Measurements from ENCODE around the gene ETV5. TPM values are rescaled to one million over a fixed set of nuclear protein-coding genes. Genes with fewer than 3 reads are reported as not detected.

Gene ETV5
- total and polyA plus RNA-seq, 7 experiments from 2014 or later: 0.56 to 2.3 (median 0.97) TPM; not detected in 3

DNA sequence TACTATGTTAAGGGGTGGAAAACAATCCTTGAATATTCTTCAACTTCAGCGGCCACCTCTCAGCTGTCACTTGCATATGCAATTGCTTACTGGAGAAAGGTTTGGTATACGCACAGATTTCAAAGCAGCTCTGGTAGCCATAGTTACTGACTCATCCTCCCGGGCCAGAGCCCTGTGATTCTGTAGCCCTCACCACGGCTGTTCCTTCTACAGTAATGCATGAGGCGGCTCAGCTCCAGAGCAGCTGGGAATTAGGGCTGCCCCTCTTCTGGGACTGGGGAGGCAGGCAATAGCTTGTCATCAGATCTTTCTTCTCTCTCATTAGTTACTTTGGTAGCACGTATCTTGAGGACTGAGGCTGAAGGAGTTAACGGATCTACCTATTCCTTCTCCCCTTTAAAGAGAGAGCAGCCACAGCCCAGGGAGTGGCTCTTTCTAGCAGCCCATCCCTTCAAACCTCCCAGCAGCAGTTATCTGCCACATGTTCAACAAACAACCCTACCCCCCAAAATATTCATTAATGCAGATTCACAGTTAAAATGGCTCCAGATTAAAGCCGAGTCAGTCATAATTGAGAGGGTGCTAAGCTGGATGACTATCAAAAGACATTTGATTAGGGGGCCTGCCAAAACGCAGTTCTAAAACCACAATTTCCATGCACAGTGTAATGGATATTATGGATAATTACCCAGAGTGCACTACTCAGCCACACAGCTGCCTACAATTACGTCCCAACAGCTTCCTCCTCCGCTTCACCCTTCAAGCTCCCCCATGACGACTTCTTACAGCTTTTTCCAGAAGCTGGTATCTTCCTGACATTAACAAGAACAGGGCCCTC is 54.7 kb downstream of the ETV5 start:
- H3K4me3 ChIP-seq (ENCODE audit: low read length): no peak overlapping the region
- ChIA-PET POLR2A (no interaction called here), CTCF (no interaction called here)
- Mint-ChIP-seq H3K4me1 (peaks cover 0 to 3% (median 0%) of the 10 kb centered on the region in 7 donors), H3K9me3 (peaks cover 0 to 3% (median 0%) of the 10 kb centered on the region in 11 donors), H3K36me3 (no peaks in the 10 kb centered on the region), H3K27ac (no peak overlapping the region), H3K27me3 (peaks cover 29 to 60% (median 45%) of the 10 kb centered on the region in 5 donors), H3K4me3 (no peak overlapping the region)
- no peaks in the 10 kb centered on the region for H3K9me3 ChIP-seq (ENCODE audit: control insufficient read depth in 2 of 3, low read length in 3 of 3)
- intact Hi-C loops (cut with micrococcal nuclease): no loop called here
- ATAC-seq (no peak), DNase-seq (no peak)
- no peaks in the 10 kb centered on the region for H3K36me3 ChIP-seq (ENCODE audit: control insufficient read depth in 2 of 3, insufficient read depth in 3 of 3, low read length in 3 of 3)
- peaks cover 0 to 5% of the 10 kb centered on the region in 2 donors for H3K27me3 ChIP-seq (ENCODE audit: control insufficient read depth in 2 of 2, insufficient read depth in 2 of 2, low read length in 2 of 2)
- no peaks in the 10 kb centered on the region for H3K4me1 ChIP-seq (ENCODE audit: control insufficient read depth in 2 of 2, insufficient read depth in 2 of 2, low read length in 2 of 2)
- no peak overlapping the region for H3K27ac ChIP-seq (ENCODE audit: low read depth, low read length)

DNA sequence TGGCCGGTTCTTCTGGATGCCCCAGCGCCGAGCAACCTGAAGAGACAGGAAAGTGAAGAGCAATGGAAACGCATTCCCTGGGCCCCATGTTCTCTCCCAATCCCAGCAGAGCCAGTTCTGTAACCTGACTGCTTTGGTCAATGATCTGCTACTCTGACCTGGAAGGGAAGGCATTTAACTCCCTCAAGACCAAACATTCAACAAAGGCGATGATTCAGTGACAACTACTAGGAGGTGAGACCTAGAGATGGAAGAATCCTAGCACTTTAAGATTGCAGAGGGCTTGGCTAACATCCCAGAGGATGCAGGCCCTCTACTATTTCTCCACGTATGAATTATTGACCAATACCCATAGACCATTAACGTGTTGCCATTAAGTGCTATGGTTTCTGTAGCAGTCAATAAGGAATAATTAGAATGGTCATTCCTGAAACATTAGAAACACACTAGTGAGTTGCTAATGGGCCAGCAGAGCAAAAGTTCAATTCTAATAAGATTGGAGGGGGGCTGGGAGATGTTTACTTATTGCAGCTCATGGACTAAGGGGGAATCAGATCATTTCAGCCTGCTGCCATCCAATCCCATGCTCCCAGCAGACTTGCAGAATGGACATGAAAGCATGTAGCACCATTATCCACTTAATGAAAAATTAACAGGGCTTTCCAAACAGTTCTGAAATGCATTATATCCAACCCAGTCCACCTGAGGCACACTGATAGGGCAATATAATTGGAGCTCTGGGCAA is 56.6 kb downstream of the ETV5 start:
- no peaks in the 10 kb centered on the region for H3K9me3 ChIP-seq (ENCODE audit: control insufficient read depth in 2 of 3, low read length in 3 of 3)
- peaks cover 0 to 5% of the 10 kb centered on the region in 2 donors for H3K27me3 ChIP-seq (ENCODE audit: control insufficient read depth in 2 of 2, insufficient read depth in 2 of 2, low read length in 2 of 2)
- Mint-ChIP-seq H3K9me3 (peaks cover 0 to 1% (median 0%) of the 10 kb centered on the region in 11 donors), H3K27me3 (peaks cover 21 to 51% (median 35%) of the 10 kb centered on the region in 5 donors), H3K27ac (no peak overlapping the region), H3K4me1 (peaks cover 0 to 3% (median 0%) of the 10 kb centered on the region in 7 donors), H3K36me3 (no peaks in the 10 kb centered on the region), H3K4me3 (no peak overlapping the region)
- ChIA-PET CTCF (interaction anchor here (0.5 kb wide), 1 partner anchor 634 kb away, joined by 3 read pairs; no protein-coding TSS in a partner anchor), POLR2A (no interaction called here)
- H3K4me1 ChIP-seq (ENCODE audit: control insufficient read depth in 2 of 2, insufficient read depth in 2 of 2, low read length in 2 of 2): no peaks in the 10 kb centered on the region
- DNase-seq: no peak
- intact Hi-C loops (cut with micrococcal nuclease): no loop called here
- H3K27ac ChIP-seq (ENCODE audit: low read depth, low read length): no peak overlapping the region
- ATAC-seq: no peak
- no peaks in the 10 kb centered on the region for H3K36me3 ChIP-seq (ENCODE audit: control insufficient read depth in 2 of 3, insufficient read depth in 3 of 3, low read length in 3 of 3)
- H3K4me3 ChIP-seq (ENCODE audit: low read length): no peak overlapping the region

GRCh38 chr3:186049001-186049400 is 59.9 kb downstream of the ETV5 start:
- Histone ChIP-seq H3K9me3 (ENCODE audit: control insufficient read depth in 2 of 3, low read length in 3 of 3) (no peaks in the 10 kb centered on the region), H3K4me1 (ENCODE audit: control insufficient read depth in 2 of 2, insufficient read depth in 2 of 2, low read length in 2 of 2) (no peaks in the 10 kb centered on the region), H3K36me3 (ENCODE audit: control insufficient read depth in 2 of 3, insufficient read depth in 3 of 3, low read length in 3 of 3) (no peaks in the 10 kb centered on the region), H3K4me3 (ENCODE audit: low read length) (no peak overlapping the region), H3K27me3 (ENCODE audit: control insufficient read depth in 2 of 2, insufficient read depth in 2 of 2, low read length in 2 of 2) (peaks cover 0 to 2% of the 10 kb centered on the region in 2 donors), H3K27ac (ENCODE audit: low read depth, low read length) (no peak overlapping the region)
- H3K27ac Mint-ChIP-seq: no peak overlapping the region
- no peaks in the 10 kb centered on the region for H3K4me1 Mint-ChIP-seq
- H3K4me3 Mint-ChIP-seq: no peak overlapping the region
- ATAC-seq: no peak
- peaks cover 20 to 54% (median 30%) of the 10 kb centered on the region in 5 donors for H3K27me3 Mint-ChIP-seq
- H3K9me3 Mint-ChIP-seq: peaks cover 0 to 1% (median 0%) of the 10 kb centered on the region in 11 donors
- no peak for DNase-seq
- no peaks in the 10 kb centered on the region for H3K36me3 Mint-ChIP-seq
- CTCF ChIA-PET: interaction anchor here (1.2 kb wide), 1 partner anchor 105 kb away, joined by 4 read pairs; no protein-coding TSS in a partner anchor
- intact Hi-C loops (cut with micrococcal nuclease): no loop called here
- POLR2A ChIA-PET: no interaction called here

DNA sequence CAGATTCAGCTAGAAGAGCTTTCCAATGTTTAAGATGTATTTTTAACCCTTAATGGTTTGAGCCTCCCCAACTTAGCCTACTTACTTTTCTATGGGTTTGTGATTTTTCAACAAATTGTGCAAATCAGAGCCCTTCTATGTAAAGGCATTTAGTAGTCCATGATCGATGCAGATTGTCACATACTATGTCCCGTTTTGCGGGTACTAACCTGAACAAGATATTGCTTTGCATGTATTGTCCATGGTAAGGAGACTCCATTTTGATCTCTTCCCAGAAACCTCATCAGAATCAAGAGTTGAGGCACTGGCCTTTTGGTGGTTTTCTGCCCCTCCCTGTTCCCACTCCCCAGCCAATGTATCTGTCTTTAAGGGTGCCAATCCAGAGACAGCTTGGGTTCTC is 60.8 kb downstream of the ETV5 start:
- Histone ChIP-seq H3K27me3 (ENCODE audit: control insufficient read depth in 2 of 2, insufficient read depth in 2 of 2, low read length in 2 of 2) (peaks cover 0 to 2% of the 10 kb centered on the region in 2 donors), H3K9me3 (ENCODE audit: control insufficient read depth in 2 of 3, low read length in 3 of 3) (no peaks in the 10 kb centered on the region), H3K27ac (ENCODE audit: low read depth, low read length) (no peak overlapping the region), H3K36me3 (ENCODE audit: control insufficient read depth in 2 of 3, insufficient read depth in 3 of 3, low read length in 3 of 3) (no peaks in the 10 kb centered on the region), H3K4me3 (ENCODE audit: low read length) (no peak overlapping the region), H3K4me1 (ENCODE audit: control insufficient read depth in 2 of 2, insufficient read depth in 2 of 2, low read length in 2 of 2) (no peaks in the 10 kb centered on the region)
- ATAC-seq (no peak), DNase-seq (no peak)
- CTCF ChIA-PET: no interaction called here
- Mint-ChIP-seq H3K4me3 (no peak overlapping the region), H3K36me3 (no peaks in the 10 kb centered on the region), H3K27me3 (peaks cover 26 to 52% (median 30%) of the 10 kb centered on the region in 5 donors), H3K4me1 (no peaks in the 10 kb centered on the region), H3K9me3 (peaks cover 0 to 1% (median 0%) of the 10 kb centered on the region in 11 donors), H3K27ac (no peak overlapping the region)
- intact Hi-C loops (cut with micrococcal nuclease): no loop called here
- POLR2A ChIA-PET: no interaction called here

DNA sequence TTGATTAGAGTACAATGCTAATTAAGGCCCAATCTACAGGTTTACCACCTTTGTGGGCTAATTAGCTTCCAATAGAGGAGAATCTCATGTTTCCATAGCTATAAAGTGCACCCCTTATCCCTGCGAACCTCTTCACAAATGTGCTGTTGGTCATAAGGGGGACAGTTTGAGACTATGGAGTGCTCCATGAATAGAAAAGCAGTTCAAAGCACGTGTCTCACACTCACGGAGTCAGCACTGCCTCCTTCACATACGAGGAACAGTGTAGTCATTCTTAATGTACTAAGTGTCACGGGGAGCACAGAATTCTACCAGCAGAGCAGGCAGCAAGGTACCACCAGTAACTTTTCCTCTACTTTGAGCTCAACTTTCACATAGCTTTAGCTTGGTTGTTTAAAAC is 62.1 kb downstream of the ETV5 start:
- H3K4me3 Mint-ChIP-seq: no peak overlapping the region
- no peaks in the 10 kb centered on the region for H3K9me3 ChIP-seq (ENCODE audit: control insufficient read depth in 2 of 3, low read length in 3 of 3)
- no peaks in the 10 kb centered on the region for H3K36me3 ChIP-seq (ENCODE audit: control insufficient read depth in 2 of 3, insufficient read depth in 3 of 3, low read length in 3 of 3)
- ChIA-PET CTCF (no interaction called here), POLR2A (no interaction called here)
- no peak overlapping the region for H3K4me3 ChIP-seq (ENCODE audit: low read length)
- no peaks in the 10 kb centered on the region for H3K4me1 Mint-ChIP-seq
- H3K9me3 Mint-ChIP-seq: peaks cover 0 to 1% (median 0%) of the 10 kb centered on the region in 11 donors
- H3K27me3 Mint-ChIP-seq: peaks cover 32 to 55% (median 34%) of the 10 kb centered on the region in 5 donors
- intact Hi-C loops (cut with micrococcal nuclease): no loop called here
- H3K27me3 ChIP-seq (ENCODE audit: control insufficient read depth in 2 of 2, insufficient read depth in 2 of 2, low read length in 2 of 2): peaks cover 0 to 2% of the 10 kb centered on the region in 2 donors
- H3K4me1 ChIP-seq (ENCODE audit: control insufficient read depth in 2 of 2, insufficient read depth in 2 of 2, low read length in 2 of 2): no peaks in the 10 kb centered on the region
- no peak overlapping the region for H3K27ac Mint-ChIP-seq
- no peak for DNase-seq
- H3K36me3 Mint-ChIP-seq: no peaks in the 10 kb centered on the region
- no peak overlapping the region for H3K27ac ChIP-seq (ENCODE audit: low read depth, low read length)
- no peak for ATAC-seq

GRCh38 chr3:186044968-186045367 is 63.9 kb downstream of the ETV5 start:
- ChIA-PET CTCF (no interaction called here), POLR2A (no interaction called here)

More at GRCh38 chr3:186044968-186045367, 63.9 kb downstream of the ETV5 start:
- H3K36me3 Mint-ChIP-seq: no peaks in the 10 kb centered on the region
- H3K9me3 Mint-ChIP-seq: peaks cover 0 to 3% (median 0%) of the 10 kb centered on the region in 11 donors
- H3K27me3 ChIP-seq (ENCODE audit: control insufficient read depth in 2 of 2, insufficient read depth in 2 of 2, low read length in 2 of 2): peaks cover 0 to 2% of the 10 kb centered on the region in 2 donors
- no peak for ATAC-seq
- H3K4me1 ChIP-seq (ENCODE audit: control insufficient read depth in 2 of 2, insufficient read depth in 2 of 2, low read length in 2 of 2): no peaks in the 10 kb centered on the region
- intact Hi-C loops (cut with micrococcal nuclease): no loop called here
- no peak for DNase-seq
- no peaks in the 10 kb centered on the region for H3K9me3 ChIP-seq (ENCODE audit: control insufficient read depth in 2 of 3, low read length in 3 of 3)
- H3K27me3 Mint-ChIP-seq: peaks cover 23 to 52% (median 35%) of the 10 kb centered on the region in 5 donors
- H3K27ac ChIP-seq (ENCODE audit: low read depth, low read length): no peak overlapping the region
- no peak overlapping the region for H3K4me3 Mint-ChIP-seq
- H3K4me3 ChIP-seq (ENCODE audit: low read length): no peak overlapping the region
- H3K27ac Mint-ChIP-seq: no peak overlapping the region
- no peaks in the 10 kb centered on the region for H3K4me1 Mint-ChIP-seq
- H3K36me3 ChIP-seq (ENCODE audit: control insufficient read depth in 2 of 3, insufficient read depth in 3 of 3, low read length in 3 of 3): no peaks in the 10 kb centered on the region
